ENCODE results near the gene NINJ2. TPM values are rescaled to one million over a fixed set of nuclear protein-coding genes. Genes with fewer than 3 reads are reported as not detected.

NINJ2 gene
- total RNA-seq, 4 donors from 2014 or later = 0.78 to 9.0 (median 5.2) TPM

- no peaks in the 10 kb centered on the region for H3K36me3 ChIP-seq
- 46% methylated on average over 13 of the region's 14 CpGs; no CpG with 5 or more reads in 1 of the 2 donors for WGBS, 2 donors (ENCODE audit: low coverage in 1 of 2)
- H3K4me3 ChIP-seq = no peak overlapping the region
- peak overlapping the region in 3 of 4 donors; percentile 41 to 70 (median 52) for H3K27ac ChIP-seq
- H3K9me3 ChIP-seq = no peaks in the 10 kb centered on the region
- H3K4me1 ChIP-seq = peaks cover 0 to 18% (median 0%) of the 10 kb centered on the region in 3 donors
- H3K27me3 ChIP-seq = no peaks in the 10 kb centered on the region
- ATAC-seq = peak; percentile 89
- TF ChIP-seq POLR2A (IDR thresholded peaks at IDR 0.05) = peak in 1 of 2 donors; percentile 15
- no peak for TF ChIP-seq EP300 (IDR thresholded peaks at IDR 0.05)
Observed at GRCh38 chr12:617304-617915, 45.8 kb downstream of the NINJ2 start.

DNA sequence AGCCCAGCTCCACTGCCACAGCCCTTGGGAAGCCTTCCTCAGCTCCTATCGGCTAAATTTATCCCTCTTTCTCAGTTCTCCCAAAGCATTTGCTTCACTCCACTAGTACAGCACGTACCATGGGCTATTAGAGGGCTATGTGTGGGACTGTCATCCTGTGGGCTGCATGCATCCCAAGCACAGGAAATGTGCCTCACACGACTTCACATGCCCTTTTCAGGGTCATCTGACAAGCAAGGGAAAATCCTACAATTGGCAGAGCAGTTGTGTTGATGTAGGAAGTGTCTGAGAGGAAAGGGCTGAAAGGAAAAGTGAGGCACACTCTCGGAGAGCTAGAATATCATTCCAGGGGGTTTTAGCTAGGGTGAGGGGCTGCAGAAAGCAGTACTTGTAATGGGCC lies 47.6 kb downstream of the NINJ2 start:
- 63 to 80% methylated on average over 1 to 4 of the region's 4 CpGs for WGBS, 2 donors (ENCODE audit: low coverage in 1 of 2)
- no peak for TF ChIP-seq EP300 (IDR thresholded peaks at IDR 0.05)
- TF ChIP-seq, protein P1, sequence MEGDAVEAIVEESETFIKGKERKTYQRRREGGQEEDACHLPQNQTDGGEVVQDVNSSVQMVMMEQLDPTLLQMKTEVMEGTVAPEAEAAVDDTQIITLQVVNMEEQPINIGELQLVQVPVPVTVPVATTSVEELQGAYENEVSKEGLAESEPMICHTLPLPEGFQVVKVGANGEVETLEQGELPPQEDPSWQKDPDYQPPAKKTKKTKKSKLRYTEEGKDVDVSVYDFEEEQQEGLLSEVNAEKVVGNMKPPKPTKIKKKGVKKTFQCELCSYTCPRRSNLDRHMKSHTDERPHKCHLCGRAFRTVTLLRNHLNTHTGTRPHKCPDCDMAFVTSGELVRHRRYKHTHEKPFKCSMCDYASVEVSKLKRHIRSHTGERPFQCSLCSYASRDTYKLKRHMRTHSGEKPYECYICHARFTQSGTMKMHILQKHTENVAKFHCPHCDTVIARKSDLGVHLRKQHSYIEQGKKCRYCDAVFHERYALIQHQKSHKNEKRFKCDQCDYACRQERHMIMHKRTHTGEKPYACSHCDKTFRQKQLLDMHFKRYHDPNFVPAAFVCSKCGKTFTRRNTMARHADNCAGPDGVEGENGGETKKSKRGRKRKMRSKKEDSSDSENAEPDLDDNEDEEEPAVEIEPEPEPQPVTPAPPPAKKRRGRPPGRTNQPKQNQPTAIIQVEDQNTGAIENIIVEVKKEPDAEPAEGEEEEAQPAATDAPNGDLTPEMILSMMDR (IDR thresholded peaks at IDR 0.05) = no peak
- TF ChIP-seq POLR2A (IDR thresholded peaks at IDR 0.05) = no peak
- TF ChIP-seq POLR2AphosphoS5 (IDR thresholded peaks at IDR 0.05) = no peak
- peaks cover 0 to 18% (median 0%) of the 10 kb centered on the region in 3 donors for H3K4me1 ChIP-seq
- no peaks in the 10 kb centered on the region for H3K27me3 ChIP-seq
- H3K36me3 ChIP-seq = no peaks in the 10 kb centered on the region
- peak overlapping the region in 3 of 4 donors; percentile 2 to 52 (median 14) for H3K27ac ChIP-seq
- no peak for ATAC-seq
- H3K4me3 ChIP-seq = no peak overlapping the region
- H3K9me3 ChIP-seq = no peaks in the 10 kb centered on the region

DNA sequence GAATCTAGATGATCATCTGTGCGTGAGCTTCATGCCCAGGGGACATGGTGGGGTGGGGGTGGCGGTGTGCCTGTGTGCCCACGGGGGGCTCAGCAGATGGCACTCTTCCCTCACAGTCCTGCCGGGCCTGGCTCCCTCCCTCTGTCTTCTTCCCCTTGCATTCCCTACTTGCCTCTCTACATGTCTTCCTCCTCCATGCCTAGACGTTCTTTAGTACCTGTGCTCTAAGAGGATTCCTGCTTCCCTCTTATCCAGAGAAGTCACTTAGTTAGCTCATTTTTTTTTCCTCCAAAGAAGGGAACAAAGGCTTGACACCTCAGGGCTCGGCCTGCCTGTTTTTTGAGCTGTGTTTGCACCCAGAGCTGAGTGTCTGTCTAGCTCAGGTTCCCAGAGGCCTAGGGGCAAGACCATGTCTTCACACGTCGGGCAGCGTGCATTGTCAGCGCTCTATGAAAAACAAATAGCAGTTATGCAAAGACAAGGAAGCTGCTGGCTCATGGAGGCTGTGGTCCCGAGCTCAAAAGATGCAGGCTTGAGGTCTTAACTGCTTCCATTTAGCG lies 48.8 kb downstream of the NINJ2 start:
- Histone ChIP-seq H3K27me3 (no peaks in the 10 kb centered on the region), H3K27ac (no peak overlapping the region), H3K36me3 (no peaks in the 10 kb centered on the region), H3K4me3 (no peak overlapping the region), H3K4me1 (peaks cover 0 to 25% (median 0%) of the 10 kb centered on the region in 3 donors), H3K9me3 (no peaks in the 10 kb centered on the region)
- WGBS, 2 donors (ENCODE audit: low coverage in 1 of 2) = 52 to 64% methylated on average over 7 to 8 of the region's 12 CpGs
- TF ChIP-seq POLR2AphosphoS5 (IDR thresholded peaks at IDR 0.05) (no peak), EP300 (IDR thresholded peaks at IDR 0.05) (no peak)
- TF ChIP-seq, protein P1 (IDR thresholded peaks at IDR 0.05) = peak in 2 of 4 experiments; percentile 7 to 45
- no peak for ATAC-seq

DNA sequence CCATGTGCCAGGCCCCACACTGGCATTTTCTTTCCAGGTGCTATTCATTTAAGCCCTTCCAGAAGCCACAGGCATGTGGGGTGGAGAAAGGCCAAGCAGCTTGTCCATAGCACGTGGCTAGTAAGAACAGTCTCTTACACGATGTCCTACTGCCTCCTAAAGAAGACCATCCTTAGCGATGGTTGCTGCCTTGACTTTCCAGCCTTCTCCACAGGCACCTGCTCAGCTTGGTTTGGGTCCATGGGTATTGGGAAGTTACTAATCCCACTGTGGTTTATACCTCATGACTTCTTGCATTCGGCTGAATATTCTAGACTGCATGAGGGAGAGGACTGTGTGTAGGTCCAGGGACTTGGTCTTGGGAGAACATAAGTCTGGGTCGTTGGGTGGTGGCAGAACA lies 49.2 kb downstream of the NINJ2 start:
- no peak overlapping the region for H3K27ac ChIP-seq
- TF ChIP-seq, protein P1 (IDR thresholded peaks at IDR 0.05) = no peak
- TF ChIP-seq POLR2AphosphoS5 (IDR thresholded peaks at IDR 0.05) = no peak
- no peak for TF ChIP-seq EP300 (IDR thresholded peaks at IDR 0.05)
- no peak for TF ChIP-seq POLR2A (IDR thresholded peaks at IDR 0.05)
- H3K4me1 ChIP-seq = peaks cover 0 to 25% (median 0%) of the 10 kb centered on the region in 3 donors

DNA sequence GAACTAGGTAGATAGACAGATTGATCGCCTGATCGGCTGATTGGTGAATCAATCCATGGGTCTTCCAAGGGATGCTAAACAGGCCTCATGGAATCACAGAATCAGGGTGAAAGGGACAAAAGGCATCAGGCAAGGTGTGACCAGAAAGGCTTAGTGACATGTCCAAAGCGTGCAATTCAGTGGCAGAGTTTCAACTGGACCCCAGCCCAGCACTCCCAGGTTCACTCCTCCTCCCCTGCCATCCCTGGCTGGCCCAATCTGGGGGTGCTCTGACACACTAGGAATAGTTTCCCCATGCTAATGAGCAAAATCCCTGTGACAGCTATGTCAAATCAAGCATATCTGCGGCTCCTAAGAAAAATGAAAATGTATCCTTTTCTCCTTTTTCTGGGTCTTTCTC lies 50.4 kb downstream of the NINJ2 start:
- no peak overlapping the region for H3K4me3 ChIP-seq
- no peak for ATAC-seq
- no peak overlapping the region for H3K27ac ChIP-seq
- no peaks in the 10 kb centered on the region for H3K9me3 ChIP-seq
- WGBS, 2 donors (ENCODE audit: low coverage in 1 of 2) = 90 to 100% methylated on average over 1 to 2 of the region's 4 CpGs
- TF ChIP-seq POLR2A (IDR thresholded peaks at IDR 0.05) (no peak), EP300 (IDR thresholded peaks at IDR 0.05) (no peak), POLR2AphosphoS5 (IDR thresholded peaks at IDR 0.05) (no peak)
- TF ChIP-seq, protein P1 (IDR thresholded peaks at IDR 0.05) = no peak
- peaks cover 0 to 25% (median 0%) of the 10 kb centered on the region in 3 donors for H3K4me1 ChIP-seq
- no peaks in the 10 kb centered on the region for H3K27me3 ChIP-seq
- H3K36me3 ChIP-seq = no peaks in the 10 kb centered on the region

More for the DNA sequence above, 49.2 kb downstream of the NINJ2 start:
- Histone ChIP-seq H3K9me3 (no peaks in the 10 kb centered on the region), H3K27me3 (no peaks in the 10 kb centered on the region), H3K4me3 (no peak overlapping the region), H3K36me3 (no peaks in the 10 kb centered on the region)
- ATAC-seq = no peak
- WGBS, 2 donors (ENCODE audit: low coverage in 1 of 2) = 94 to 96% methylated on average over 3 to 5 of the region's 5 CpGs

Data from gastroesophageal sphincter (tissue), 4 donors.